GM19240 (cell line): Measurements from ENCODE around the gene COG2.
"Not testable (repeated sequence)": the region's sequence is repeated elsewhere in the genome, so short reads cannot be mapped to it uniquely, and the experiment has no call there.

Source experiments
- DNase-seq: peaks from one replicate; pipeline ENCODE4 v3.0.0; 2011; ENCODE audit warnings: low spot score; ENCODE audit not compliant: insufficient read length

COG2 gene

DNA sequence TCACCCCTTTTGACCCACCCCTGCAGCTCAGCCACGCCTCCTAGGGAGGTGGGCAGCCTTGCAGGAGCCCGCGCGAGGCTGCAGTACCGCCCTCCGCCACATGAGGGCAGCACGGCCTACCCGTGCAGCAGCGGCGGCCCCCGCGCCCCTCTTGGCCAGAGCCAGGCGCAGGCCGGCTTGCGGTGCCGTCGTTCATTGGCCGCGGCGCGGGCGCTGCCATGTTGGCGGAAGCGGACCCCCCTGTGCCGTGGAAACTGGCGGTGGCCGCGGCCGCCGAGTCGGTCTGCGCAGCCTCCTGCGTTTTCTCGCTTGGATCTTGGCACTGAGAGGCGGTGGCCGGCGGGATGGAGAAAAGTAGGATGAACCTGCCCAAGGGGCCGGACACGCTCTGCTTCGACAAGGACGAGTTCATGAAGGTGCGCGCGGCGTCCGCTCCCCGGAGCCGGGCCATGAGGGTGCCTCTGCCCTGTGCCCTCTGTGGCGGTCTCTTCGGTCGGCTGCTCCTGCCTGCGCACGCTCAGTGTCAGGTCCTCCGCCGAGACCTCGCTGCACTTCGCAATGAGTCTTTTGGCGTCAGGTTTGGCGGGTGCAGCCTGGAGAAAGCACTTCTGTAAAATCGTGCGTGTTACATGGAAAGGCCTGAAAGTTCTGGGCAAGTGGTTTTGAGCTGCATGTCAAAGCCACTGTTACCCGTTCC lies at the start of gene COG2:
COG2 (plus strand) TSS at position 219 of the 697 bp plus-strand sequence; CDS start at position 345, 126 bp downstream.
- peak; percentile 92 for DNase-seq

- DNase-seq = no peak
Measured at GRCh38 chr1:230592848-230593414, 49.4 kb upstream of the COG2 start.

DNA sequence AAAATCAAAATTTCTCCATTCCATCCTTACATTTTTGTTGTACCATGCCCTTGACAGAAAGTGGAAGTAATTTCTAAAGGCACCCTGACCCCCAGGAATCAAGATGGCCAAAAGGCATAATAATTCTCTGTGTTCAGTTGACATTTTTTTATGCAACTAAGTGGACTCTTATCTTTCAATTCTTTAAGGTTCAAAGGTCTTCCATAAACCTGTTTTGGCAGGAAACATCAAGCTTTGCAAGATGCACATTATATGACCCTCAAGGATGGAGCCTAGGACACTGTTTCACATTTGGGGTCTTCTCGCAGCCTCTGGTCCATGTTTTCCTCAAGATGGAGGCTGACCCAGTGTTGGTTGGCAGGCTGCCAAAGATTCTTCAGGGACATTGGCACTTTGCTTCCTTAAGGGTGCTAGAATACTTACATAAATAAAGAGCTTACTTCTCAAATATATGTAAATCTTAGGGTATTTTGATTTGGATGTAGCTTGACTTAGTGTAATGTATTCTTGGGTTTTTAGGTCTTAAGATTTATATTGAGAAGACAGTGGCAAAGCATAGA lies 48.0 kb upstream of the COG2 start:
- no peak for DNase-seq

DNA sequence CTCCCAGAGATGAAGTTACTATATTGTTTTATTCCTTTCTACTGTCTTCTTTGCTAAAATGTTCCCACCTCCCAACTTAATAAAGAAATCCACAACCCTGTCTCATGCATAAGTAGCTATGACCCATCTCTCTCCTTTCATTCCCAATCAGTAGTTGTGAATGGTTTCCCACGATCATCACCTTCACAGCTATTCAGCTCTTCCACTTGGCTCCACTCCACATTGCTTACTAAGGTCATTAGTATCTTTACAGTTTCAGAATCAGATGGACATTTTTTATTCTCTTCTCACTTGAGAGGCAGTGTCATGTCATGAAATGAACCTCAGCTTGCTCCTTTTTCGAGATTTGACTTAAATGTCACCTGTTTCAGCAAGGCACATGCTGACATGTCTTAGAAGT lies 47.1 kb upstream of the COG2 start:
- no peak for DNase-seq

- DNase-seq = no peak
Measured at GRCh38 chr1:230596306-230596705, 46.0 kb upstream of the COG2 start.

GRCh38 chr1:230598745-230599144 lies 43.5 kb upstream of the COG2 start:
- DNase-seq = no peak

DNA sequence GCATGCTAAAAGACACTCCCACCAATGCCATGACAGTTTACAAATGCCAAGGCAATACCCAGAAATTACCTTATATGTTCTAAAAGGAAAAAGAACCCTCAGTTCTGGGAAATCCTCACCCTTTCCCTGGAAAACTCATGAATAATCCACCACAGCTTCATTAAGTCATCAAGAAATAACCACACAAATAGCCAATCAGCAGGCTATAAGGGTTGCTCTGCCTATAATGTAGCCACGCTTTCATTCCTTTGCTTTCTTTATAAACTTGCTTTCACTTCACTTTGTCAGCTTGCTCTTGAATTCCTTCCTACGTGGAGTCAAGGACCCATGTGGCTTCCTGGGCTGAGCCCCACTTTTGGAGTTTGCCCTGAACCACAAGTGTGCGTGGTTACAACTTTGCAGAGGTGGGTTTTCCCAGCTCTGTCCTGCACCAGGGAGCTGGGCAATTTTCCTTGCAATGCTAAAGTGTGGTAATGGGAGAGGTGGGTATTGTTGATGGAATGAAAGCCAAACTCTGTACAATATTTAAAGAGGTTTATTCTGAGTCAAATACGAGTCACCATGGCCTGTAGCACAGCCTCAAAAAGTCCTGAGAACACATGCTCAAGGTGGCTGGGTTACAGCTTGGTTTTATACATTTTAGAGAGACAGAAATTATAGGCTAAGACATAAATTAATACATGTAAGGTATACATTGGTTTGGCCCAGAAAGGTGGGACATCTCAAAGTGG lies 42.2 kb upstream of the COG2 start:
- DNase-seq = no peak

DNA sequence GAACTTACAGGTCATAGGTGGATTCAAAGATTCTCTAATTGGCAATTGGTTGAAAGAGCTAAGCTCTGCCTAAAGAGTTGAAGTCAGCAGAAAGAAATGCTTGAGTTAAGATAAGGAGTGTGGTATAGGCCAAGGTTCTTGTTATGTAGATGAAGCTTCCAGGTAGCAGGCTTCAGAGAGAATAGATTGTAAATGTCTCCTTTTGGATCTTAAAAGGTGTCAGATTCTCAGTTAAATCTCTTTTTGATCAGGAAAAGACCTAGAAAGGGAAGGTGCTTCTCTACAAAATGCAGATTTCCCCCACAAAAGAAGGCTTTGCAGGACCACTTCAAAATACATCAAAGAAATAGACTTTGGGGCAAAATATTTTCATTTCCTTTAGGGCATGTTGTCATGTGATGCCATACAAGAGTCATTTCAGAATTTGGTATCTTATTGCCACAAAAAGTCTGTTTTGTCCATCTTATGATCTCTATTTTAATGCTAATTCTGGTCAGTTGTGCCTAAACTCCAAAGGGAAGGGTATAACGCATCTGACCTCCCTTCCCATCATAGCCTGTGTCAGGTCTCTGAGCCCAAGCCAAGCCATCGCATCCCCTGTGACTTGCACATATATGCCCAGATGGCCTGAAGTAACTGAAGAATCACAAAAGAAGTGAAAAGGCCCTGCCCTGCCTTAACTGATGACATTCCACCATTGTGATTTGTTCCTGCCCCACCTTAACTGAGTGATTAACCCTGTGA lies 41.5 kb upstream of the COG2 start:
- DNase-seq = not testable (repeated sequence)

DNA sequence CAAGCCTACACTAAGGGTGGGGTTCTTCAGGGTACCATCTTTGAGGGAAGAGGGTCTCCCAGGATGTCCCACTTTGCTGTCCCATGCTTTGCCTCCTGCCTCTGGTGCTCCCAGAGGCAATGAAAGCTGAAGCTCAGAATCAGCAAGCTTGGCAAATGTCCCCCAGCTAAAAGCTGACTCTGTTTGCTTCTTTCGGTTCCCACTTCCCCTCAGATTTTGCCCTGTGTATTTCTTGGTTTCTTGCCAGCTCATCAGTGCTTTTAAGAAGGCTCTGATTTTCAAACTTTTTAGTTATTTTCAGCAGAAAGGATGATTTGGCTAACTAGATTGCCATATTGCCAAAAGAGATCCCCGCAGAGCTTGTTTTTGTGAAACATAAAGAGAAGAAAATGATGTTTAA lies 33.1 kb upstream of the COG2 start:
- no peak for DNase-seq

DNA sequence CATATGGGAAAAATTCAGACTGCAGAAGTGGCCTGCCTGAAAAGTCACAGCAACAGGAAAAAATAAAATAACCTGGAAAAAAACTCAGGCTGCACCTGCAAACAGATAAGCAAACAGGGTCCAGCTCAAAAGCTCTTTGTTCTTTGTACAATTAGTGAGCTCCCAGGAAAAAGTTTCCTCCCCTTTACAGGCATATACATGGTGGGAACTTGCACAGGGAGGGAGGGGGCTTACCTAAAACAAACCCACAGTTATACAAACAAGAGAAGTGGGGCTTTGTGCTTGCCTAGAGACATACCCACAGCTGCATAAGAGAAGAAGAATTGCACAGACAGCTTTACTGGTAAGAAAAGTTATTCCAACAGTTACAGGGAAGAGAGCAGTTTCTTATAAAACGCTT lies 31.7 kb upstream of the COG2 start:
- no peak for DNase-seq

- no peak for DNase-seq
Measured at GRCh38 chr1:230611128-230611877, 31.0 kb upstream of the COG2 start.

DNA sequence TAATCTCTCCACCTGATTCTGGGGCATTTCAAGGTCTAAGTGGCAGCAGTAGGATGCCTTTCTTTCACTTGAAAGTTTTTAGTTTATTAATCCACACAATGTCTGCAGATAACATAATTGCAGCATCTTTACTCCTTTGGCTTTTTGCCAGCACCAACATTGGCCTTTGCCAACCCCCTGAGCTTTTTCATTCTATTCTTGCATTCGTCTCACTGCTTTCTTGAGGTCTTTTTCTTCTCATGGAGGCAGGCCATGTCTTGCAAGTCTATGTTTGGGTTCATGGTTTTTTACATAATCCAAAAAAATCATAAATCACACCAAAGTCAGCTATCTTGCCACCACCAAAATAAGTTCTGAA lies 30.4 kb upstream of the COG2 start:
- DNase-seq = no peak

GRCh38 chr1:230612651-230613050 lies 29.6 kb upstream of the COG2 start:
- no peak for DNase-seq

GRCh38 chr1:230614121-230614520 lies 28.2 kb upstream of the COG2 start:
- no peak for DNase-seq

GRCh38 chr1:230618537-230618936 lies 23.7 kb upstream of the COG2 start:
- DNase-seq = no peak

DNA sequence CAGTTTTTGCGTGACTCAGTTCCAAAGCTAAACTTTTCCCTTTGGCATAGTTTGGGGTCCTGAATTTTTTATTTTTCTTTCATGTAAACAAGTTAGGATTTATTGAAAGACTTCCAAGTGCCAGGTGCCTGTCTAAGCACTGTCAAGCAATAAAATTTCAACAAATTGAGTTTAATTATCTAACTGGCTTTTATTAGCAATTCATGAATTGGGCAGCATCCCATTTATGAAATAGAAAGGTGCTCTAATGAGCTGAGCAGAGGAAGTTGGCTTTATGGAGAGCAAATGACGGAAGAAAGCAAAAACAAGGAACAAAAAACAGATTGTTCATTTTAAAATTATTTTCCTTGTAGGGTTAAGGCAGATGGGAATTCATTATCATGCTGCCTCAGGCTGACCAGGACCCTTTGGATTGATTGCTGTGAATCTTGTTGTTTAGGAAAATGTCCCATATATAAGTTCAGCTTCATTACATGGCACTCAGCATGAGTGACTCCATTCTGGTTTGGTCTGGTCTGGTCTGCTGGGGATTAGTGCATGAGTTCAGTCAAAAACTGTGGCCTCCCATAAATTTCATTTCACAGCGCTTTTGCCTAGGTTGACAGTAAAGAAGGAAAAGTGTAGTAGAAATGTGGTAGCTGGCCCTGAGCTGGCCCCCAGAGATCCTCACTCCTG lies 21.5 kb upstream of the COG2 start:
- DNase-seq = no peak

GRCh38 chr1:230621324-230622030 lies 20.8 kb upstream of the COG2 start:
- no peak for DNase-seq

DNA sequence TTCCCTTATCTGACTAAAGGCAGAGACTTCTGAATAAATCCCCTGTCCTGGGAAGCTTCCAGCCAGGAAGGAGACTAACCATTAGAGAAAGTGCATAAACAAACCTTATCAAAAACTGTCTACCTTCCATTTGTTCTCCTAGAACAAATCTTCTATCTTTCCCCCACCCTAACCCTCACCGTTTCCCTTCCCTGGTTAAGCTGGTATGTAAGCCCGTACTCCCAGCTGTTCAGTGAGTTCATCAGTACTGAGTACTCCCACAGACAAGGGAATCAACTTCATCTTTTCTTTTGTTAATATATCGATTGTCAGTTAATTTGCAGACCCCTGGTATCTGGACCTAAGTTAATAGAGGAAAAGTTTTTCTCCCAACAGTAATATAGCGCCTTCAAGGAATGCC lies 20.1 kb upstream of the COG2 start:
- DNase-seq = no peak

DNA sequence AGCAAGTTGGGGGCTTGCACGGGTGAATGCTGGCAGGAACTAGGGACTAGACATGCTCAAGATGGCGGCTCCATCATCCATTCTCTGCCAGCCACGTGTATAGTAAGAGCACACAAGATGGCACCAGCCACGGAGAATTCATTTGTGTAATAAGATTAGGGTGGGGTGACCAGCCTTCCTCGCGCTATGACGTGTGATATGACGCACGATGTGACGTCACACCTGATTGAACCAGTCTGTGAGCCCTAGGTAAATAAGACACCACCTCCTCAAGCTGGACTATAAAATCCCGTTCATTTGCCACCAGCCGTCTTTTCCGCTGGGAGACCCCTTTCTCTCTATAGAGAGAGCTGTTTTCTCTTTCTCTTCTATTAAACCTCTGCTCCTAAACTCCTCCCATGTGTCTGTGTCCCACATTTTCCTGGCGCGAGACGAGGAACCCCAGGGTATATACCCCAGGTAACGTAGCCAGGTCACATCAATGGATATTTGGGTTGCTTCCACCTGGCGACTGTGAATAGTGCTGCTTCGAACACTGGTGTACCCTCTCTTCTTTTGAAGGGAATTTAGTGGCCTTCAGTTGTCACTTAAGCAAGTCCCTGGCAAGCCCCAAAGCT lies 18.1 kb upstream of the COG2 start:
- DNase-seq = no peak
